Mucosa of rectum (tissue), 2 donors: ENCODE data around the gene HDC.
A peak's percentile ranks its signal among the peaks of the same experiment; 100 is the strongest.

Experiments
- H3K27ac ChIP-seq, 2 donors: one replicate each; pipeline ENCODE4 v1.7.0; 2013; ENCODE audit warnings: inconsistent platforms in 2 of 2, low read depth in 2 of 2, low read length in 2 of 2
- H3K27me3 ChIP-seq, 2 donors: one replicate each; pipeline ENCODE4 v1.7.0; 2013; ENCODE audit warnings: low read length in 2 of 2; ENCODE audit not compliant: control insufficient read depth in 2 of 2, insufficient read depth in 2 of 2
- H3K36me3 ChIP-seq, 2 donors: one replicate each; pipeline ENCODE4 v1.7.0; 2013; ENCODE audit warnings: low read length in 2 of 2; ENCODE audit not compliant: control insufficient read depth in 2 of 2, insufficient read depth in 2 of 2
- H3K4me1 ChIP-seq, 2 donors: one replicate each; pipeline ENCODE4 v1.7.0; 2013; ENCODE audit warnings: low read length in 2 of 2, mild to moderate bottlenecking in 1 of 2; ENCODE audit not compliant: control insufficient read depth in 2 of 2, insufficient read depth in 2 of 2
- H3K4me3 ChIP-seq, 2 donors: one replicate each; pipeline ENCODE4 v1.7.0; 2013; ENCODE audit warnings: low read length in 2 of 2
- H3K9ac ChIP-seq, 2 donors: one replicate each; pipeline ENCODE4 v1.7.0; 2013; ENCODE audit warnings: low read length in 2 of 2, low read depth in 1 of 2, mild to moderate bottlenecking in 1 of 2
- H3K9me3 ChIP-seq, 2 donors: one replicate each; pipeline ENCODE4 v1.7.0; 2013; ENCODE audit warnings: low read length in 2 of 2; ENCODE audit not compliant: control insufficient read depth in 2 of 2
- donor health status: healthy.
- donor health status: Normal muscosa, but diverticular disease.

The HDC gene

GRCh38 chr15:50210462-50211157 lies 54.9 kb downstream of the HDC start:
- Histone ChIP-seq H3K4me3 (no peak overlapping the region), H3K9me3 (no peaks in the 10 kb centered on the region), H3K4me1 (peaks cover 12 to 16% of the 10 kb centered on the region in 2 donors), H3K9ac (peak overlapping the region in 1 of 2 donors; percentile 31), H3K27ac (peak overlapping the region; percentile 61 to 72), H3K36me3 (no peaks in the 10 kb centered on the region), H3K27me3 (no peaks in the 10 kb centered on the region)

- Histone ChIP-seq H3K9me3 (no peaks in the 10 kb centered on the region), H3K9ac (peak overlapping the region in 1 of 2 donors; percentile 31), H3K4me3 (no peak overlapping the region), H3K27me3 (no peaks in the 10 kb centered on the region), H3K4me1 (peaks cover 12 to 16% of the 10 kb centered on the region in 2 donors), H3K27ac (peak overlapping the region; percentile 61 to 72), H3K36me3 (no peaks in the 10 kb centered on the region)
Measured at GRCh38 chr15:50209809-50210208, 55.7 kb downstream of the HDC start.

GRCh38 chr15:50206020-50206419 lies 59.5 kb downstream of the HDC start:
- no peaks in the 10 kb centered on the region for H3K9me3 ChIP-seq

GRCh38 chr15:50202003-50202402 lies 63.5 kb downstream of the HDC start:
- peaks cover 2 to 3% of the 10 kb centered on the region in 2 donors for H3K36me3 ChIP-seq
- H3K27ac ChIP-seq, result no peak overlapping the region
- H3K4me1 ChIP-seq, result no peaks in the 10 kb centered on the region
- H3K9ac ChIP-seq, result no peak overlapping the region
- H3K27me3 ChIP-seq, result no peaks in the 10 kb centered on the region
- H3K9me3 ChIP-seq, result no peaks in the 10 kb centered on the region
- no peak overlapping the region for H3K4me3 ChIP-seq

More at GRCh38 chr15:50206020-50206419, 59.5 kb downstream of the HDC start:
- Histone ChIP-seq H3K4me3 (no peak overlapping the region), H3K27ac (no peak overlapping the region), H3K36me3 (peaks cover 0 to 2% of the 10 kb centered on the region in 2 donors), H3K4me1 (peaks cover 10 to 13% of the 10 kb centered on the region in 2 donors), H3K9ac (no peak overlapping the region), H3K27me3 (no peaks in the 10 kb centered on the region)

DNA sequence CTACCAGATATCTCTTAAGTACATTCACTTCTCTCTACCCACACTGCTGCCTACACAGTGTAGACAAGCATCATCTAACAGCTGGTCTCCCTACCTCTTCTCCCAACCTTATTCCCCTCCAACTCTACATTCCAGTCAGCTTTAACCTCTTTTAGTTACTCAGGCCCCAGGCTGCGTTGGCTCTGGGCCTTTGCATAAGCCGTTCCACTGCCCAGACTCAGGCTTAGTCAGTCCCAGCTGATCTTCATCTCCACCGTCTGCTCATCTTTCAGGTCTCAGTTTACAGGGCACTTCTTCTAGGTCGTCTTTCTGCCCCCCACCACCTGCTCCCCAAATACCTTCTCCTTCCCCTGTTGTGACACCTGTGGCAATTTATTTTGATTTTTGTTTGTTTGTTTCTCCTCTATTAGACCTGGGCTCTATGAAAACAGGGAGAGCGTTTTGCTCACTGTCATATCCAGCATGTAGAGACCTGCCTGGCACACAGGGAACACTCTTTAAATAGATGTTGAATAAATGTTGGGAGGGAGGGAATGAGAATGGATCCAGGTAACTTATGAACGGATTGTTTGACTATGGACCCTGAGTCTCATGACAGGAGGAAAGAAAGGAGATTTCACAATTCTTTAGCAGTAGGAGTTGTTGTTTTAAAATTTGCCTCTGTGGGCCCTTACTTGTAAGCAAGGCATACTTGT lies 72.5 kb downstream of the HDC start:
- no peak overlapping the region for H3K27ac ChIP-seq
- no peaks in the 10 kb centered on the region for H3K36me3 ChIP-seq
- no peaks in the 10 kb centered on the region for H3K9me3 ChIP-seq
- no peak overlapping the region for H3K4me3 ChIP-seq
- H3K27me3 ChIP-seq, result no peaks in the 10 kb centered on the region
- H3K4me1 ChIP-seq, result peaks cover 0 to 3% of the 10 kb centered on the region in 2 donors
- H3K9ac ChIP-seq, result no peak overlapping the region

GRCh38 chr15:50192164-50192563 lies 73.4 kb downstream of the HDC start:
- Histone ChIP-seq H3K27ac (no peak overlapping the region), H3K36me3 (no peaks in the 10 kb centered on the region), H3K27me3 (no peaks in the 10 kb centered on the region), H3K9ac (no peak overlapping the region), H3K4me3 (no peak overlapping the region), H3K9me3 (no peaks in the 10 kb centered on the region), H3K4me1 (peaks cover 0 to 5% of the 10 kb centered on the region in 2 donors)
